Measurements from ENCODE around the gene SPATS2L.

DNA sequence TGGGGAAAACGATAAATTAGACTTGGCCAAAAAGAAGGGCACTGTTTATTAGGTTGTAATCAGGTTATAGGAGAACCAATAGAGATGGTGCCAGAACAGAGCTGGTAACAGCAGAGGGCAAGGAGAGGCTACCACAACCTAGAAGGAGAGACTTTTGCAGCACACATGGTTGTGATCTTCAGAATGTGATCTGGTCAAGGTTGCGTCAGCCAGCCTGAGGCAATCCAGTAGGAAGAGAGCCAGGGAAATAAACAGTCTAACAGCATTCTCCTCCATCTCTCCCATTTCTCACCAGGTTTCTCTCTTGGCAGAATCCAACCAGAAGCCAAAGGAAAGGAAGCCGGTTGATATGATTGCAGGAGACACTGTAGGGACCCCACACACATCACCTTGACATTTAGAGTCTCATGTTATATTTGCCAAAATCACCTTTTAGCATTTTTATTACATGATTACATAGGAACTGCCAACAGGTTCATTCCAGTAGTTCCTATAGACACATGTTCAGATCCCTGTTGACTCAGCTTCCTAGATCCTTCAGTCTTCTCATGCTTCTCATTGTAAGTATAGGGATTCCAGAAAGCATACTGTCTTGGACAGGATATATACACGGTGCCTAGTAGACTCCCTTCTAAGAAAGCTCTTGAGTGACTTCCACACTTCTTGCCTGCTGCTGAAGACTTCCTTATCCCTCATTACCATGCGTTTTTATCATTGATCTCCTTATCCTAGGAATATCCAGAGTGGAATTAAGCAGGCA, 17.6 kb upstream of the SPATS2L start:
- TF ChIP-seq, protein P1, sequence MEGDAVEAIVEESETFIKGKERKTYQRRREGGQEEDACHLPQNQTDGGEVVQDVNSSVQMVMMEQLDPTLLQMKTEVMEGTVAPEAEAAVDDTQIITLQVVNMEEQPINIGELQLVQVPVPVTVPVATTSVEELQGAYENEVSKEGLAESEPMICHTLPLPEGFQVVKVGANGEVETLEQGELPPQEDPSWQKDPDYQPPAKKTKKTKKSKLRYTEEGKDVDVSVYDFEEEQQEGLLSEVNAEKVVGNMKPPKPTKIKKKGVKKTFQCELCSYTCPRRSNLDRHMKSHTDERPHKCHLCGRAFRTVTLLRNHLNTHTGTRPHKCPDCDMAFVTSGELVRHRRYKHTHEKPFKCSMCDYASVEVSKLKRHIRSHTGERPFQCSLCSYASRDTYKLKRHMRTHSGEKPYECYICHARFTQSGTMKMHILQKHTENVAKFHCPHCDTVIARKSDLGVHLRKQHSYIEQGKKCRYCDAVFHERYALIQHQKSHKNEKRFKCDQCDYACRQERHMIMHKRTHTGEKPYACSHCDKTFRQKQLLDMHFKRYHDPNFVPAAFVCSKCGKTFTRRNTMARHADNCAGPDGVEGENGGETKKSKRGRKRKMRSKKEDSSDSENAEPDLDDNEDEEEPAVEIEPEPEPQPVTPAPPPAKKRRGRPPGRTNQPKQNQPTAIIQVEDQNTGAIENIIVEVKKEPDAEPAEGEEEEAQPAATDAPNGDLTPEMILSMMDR (IDR thresholded peaks at IDR 0.05) = no peak
- peak; percentile 6 for TF ChIP-seq POLR2AphosphoS5 (IDR thresholded peaks at IDR 0.05)

Measured in prostate gland (tissue), 2 donors.